DND-41 (cell line): ENCODE data around the gene PRRX2.

Experiments used
- CTCF ChIP-seq: IDR thresholded peaks from 2 replicates; pipeline ENCODE4 v1.5.1; 2012; ENCODE audit warnings: borderline replicate concordance, low read length, moderate library complexity, mild to moderate bottlenecking; ENCODE audit not compliant: poor library complexity, severe bottlenecking; ENCODE audit errors: extremely low read depth
- EZH2 ChIP-seq: IDR thresholded peaks from 3 replicates; pipeline ENCODE4 v1.6.1; 2012; ENCODE audit warnings: borderline replicate concordance, low read depth, mild to moderate bottlenecking, moderate library complexity, low read length, inconsistent platforms; ENCODE audit not compliant: severe bottlenecking

GRCh38 chr9:129748249-129748648, 82.8 kb downstream of the PRRX2 start:
- no peak for TF ChIP-seq CTCF
- no peak for TF ChIP-seq EZH2
